Activated CD4-positive, alpha-beta T cell treated with anti-CD3 and anti-CD28 coated beads, Interleukin-2, amount 10 ng/mL, durations not matched to agents 7 days and 5 days (primary cell): ENCODE data around the gene WDR43. TPM values are rescaled to one million over a fixed set of nuclear protein-coding genes. Genes with fewer than 3 reads are reported as not detected.

Experiments used
- CTCF ChIA-PET: fragments of 350-600 bp; sonication (Branson Sonifier 250); formaldehyde crosslinking; loops from one replicate; lab custom pipeline; 2021; ENCODE audit warnings: antibody characterized with exemption; lab: Charles Lee
- POLR2A ChIA-PET: fragments of 350-600 bp; sonication (Branson Sonifier 250); formaldehyde crosslinking; loops from one replicate; lab custom pipeline; 2021; ENCODE audit warnings: antibody characterized with exemption; lab: Charles Lee
- DNase-seq: peaks from one replicate; pipeline ENCODE4 v3.0.0-alpha.2; 2020
- H3K27ac Mint-ChIP-seq: one replicate; pipeline ENCODE4 v1.8.0; 2021; ENCODE audit warnings: mild to moderate bottlenecking, moderate library complexity, mixed read lengths
- H3K27me3 Mint-ChIP-seq: one replicate; pipeline ENCODE4 v1.8.0; 2021; ENCODE audit warnings: mixed read lengths
- H3K36me3 Mint-ChIP-seq: one replicate; pipeline ENCODE4 v1.8.0; 2021; ENCODE audit warnings: low read depth, mixed read lengths
- H3K4me1 Mint-ChIP-seq: one replicate; pipeline ENCODE4 v1.8.0; 2021; ENCODE audit warnings: mixed read lengths
- H3K4me3 Mint-ChIP-seq: one replicate; pipeline ENCODE4 v1.8.0; 2021; ENCODE audit warnings: mild to moderate bottlenecking, moderate library complexity, mixed read lengths
- H3K9me3 Mint-ChIP-seq: one replicate; pipeline ENCODE4 v1.8.0; 2021; ENCODE audit warnings: mixed read lengths
- total RNA-seq, 2 experiments: library from RNA; stranded (reverse); gene quantifications; one replicate each; pipeline ENCODE4 v1.2.3, GENCODE V29; 2021

WDR43 gene, protein sequence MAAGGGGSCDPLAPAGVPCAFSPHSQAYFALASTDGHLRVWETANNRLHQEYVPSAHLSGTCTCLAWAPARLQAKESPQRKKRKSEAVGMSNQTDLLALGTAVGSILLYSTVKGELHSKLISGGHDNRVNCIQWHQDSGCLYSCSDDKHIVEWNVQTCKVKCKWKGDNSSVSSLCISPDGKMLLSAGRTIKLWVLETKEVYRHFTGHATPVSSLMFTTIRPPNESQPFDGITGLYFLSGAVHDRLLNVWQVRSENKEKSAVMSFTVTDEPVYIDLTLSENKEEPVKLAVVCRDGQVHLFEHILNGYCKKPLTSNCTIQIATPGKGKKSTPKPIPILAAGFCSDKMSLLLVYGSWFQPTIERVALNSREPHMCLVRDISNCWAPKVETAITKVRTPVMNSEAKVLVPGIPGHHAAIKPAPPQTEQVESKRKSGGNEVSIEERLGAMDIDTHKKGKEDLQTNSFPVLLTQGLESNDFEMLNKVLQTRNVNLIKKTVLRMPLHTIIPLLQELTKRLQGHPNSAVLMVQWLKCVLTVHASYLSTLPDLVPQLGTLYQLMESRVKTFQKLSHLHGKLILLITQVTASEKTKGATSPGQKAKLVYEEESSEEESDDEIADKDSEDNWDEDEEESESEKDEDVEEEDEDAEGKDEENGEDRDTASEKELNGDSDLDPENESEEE
- 10 to 100 TPM; 52.9 to 74.6 TPM for total RNA-seq

DNA sequence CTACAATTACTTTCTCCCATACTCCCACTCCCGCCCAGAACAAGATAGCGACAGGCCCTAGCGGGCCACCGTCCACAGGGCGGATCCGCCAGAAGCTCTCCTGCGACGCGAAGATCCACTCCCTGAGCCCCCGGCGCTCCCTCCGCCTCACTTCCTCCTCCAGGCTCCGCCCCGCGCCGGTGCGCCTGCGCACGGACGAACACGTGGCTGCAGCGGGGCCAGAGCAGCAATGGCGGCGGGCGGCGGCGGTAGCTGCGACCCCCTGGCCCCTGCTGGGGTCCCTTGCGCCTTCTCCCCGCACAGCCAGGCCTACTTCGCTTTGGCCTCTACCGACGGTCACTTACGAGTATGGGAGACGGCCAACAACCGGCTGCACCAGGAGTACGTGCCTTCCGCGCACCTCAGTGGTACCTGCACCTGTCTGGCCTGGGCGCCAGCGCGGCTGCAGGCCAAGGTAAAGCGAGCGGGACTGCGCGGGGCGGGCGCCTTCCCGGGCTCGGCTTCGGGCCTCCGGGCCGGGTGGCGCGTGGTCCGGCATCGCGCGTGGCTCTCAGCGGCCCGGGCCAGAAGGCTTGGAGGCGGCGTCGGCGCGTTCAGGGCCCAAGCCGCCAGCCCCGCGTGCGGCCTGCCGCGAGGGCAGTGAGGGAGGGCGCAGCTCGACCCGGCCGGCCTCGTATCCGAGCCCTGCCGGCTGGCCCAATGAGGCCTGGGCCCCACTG, at the start of gene WDR43:
Gene WDR43, plus strand, starts transcription at position 198 of the 719 bp plus-strand sequence. Its CDS starts 32 bp downstream, at position 230.
- Mint-ChIP-seq H3K4me3 (peak within 1 kb of the TSS; percentile 86), H3K9me3 (no peaks in the 10 kb centered on the region), H3K4me1 (peaks cover 40% of the 10 kb centered on the region), H3K27me3 (no peaks in the 10 kb centered on the region), H3K36me3 (peaks cover 7% of the 10 kb centered on the region), H3K27ac (peak within 1 kb of the TSS; percentile 90)
- CTCF ChIA-PET = interaction anchor here (1.2 kb wide), 2 partner anchors 16 to 143 kb away, joined by 3 to 4 read pairs; partner anchors contain the start of gene PPP1CB
- DNase-seq = peak; percentile 98
- POLR2A ChIA-PET = no interaction called here

DNA sequence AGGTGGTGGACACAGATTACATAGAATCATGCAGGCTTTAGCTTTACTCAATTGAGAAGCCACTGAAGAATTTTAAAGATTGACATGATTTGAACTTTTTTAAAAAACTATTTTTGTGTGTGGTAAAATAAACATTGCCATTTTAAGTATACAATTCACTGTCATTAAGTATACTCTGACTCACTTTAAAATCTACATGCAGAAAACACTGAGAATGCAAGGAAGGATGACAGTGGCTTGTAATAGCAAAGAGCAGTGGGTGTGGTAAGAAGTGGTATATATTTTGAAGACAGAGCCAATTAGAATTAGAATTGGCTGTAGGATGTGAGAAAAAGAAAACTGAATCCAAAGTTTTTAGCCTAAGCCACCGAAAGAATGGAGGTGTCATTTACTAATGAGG, 39.3 kb upstream of the WDR43 start:
- Mint-ChIP-seq H3K27ac (no peak overlapping the region), H3K4me3 (no peak overlapping the region), H3K9me3 (no peaks in the 10 kb centered on the region), H3K36me3 (peaks cover 8% of the 10 kb centered on the region), H3K4me1 (peaks cover under 1% of the 10 kb centered on the region), H3K27me3 (no peaks in the 10 kb centered on the region)
- DNase-seq = no peak
- CTCF ChIA-PET = no interaction called here
- POLR2A ChIA-PET = no interaction called here

- CTCF ChIA-PET = no interaction called here
- Mint-ChIP-seq H3K27ac (no peak overlapping the region), H3K27me3 (no peaks in the 10 kb centered on the region), H3K9me3 (no peaks in the 10 kb centered on the region), H3K36me3 (peaks cover 16% of the 10 kb centered on the region), H3K4me3 (no peak overlapping the region), H3K4me1 (peaks cover 3% of the 10 kb centered on the region)
- POLR2A ChIA-PET = no interaction called here
- DNase-seq = no peak
These were observed 38.5 kb upstream of the WDR43 start for GRCh38 chr2:28855977-28856376.

DNA sequence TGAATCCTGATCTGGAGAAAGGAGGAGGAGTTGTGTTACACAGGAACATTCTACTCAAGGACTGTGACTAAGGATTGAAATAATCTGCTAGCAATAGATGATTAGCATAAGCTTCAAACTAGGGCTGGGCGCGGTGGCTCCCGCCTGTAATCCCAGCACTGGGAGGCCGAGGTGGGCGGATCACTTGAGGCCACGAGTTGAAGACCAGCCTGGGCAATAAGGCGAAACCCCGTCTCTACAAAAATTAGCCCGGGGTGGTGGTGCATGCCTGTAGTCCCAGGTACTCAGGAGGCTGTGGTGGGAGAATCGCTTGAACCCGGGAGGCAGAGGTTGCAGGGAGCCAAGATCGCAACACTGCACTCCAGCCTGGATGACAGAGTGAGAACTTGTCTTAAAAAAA, 25.9 kb upstream of the WDR43 start:
- H3K27ac Mint-ChIP-seq = peak overlapping the region; percentile 25
- H3K9me3 Mint-ChIP-seq = no peaks in the 10 kb centered on the region
- peaks cover 17% of the 10 kb centered on the region for H3K36me3 Mint-ChIP-seq

DNA sequence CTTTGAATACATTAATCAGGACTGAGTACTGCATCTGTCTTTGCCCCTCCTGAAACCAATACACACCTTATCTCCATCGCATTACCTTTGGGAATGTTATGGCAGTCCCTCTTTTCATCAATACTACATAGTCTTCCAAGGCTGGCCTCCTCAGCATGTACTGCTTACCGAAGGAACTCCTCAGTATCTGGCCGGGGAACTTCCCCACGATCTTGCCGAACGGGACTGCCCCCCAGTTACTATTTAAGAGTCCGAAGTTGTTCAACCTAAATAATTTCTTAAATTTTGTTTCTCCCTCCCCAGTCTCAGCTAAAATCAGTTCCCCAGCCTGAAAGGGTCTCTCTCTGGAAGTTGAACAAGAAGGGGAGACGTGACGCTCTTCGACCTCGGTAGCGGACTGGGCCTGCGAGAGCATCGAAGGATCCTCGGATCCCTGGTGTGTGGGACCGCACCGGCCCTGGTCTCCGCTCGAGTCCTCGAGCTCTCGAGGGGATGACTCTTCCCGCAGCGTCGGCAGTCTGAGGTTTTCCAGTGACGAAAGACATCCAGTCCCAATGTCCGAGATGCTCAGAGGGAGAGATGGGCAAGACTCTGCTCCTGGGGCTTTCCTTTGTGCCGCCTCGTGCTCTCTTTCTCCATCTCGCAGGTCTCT, 24.8 kb upstream of the WDR43 start:
- Mint-ChIP-seq H3K4me1 (peaks cover 39% of the 10 kb centered on the region), H3K27ac (peak overlapping the region; percentile 99), H3K9me3 (no peaks in the 10 kb centered on the region), H3K36me3 (peaks cover 14% of the 10 kb centered on the region), H3K27me3 (peaks cover under 1% of the 10 kb centered on the region), H3K4me3 (peak overlapping the region; percentile 96)
- ChIA-PET CTCF (interaction anchor here (1.0 to 1.7 kb wide), 2 partner anchors 23 to 302 kb away, joined by 3 to 9 read pairs; no protein-coding TSS in a partner anchor), POLR2A (interaction anchor here (0.6 kb wide), 1 partner anchor 143 kb away, joined by 3 read pairs; no protein-coding TSS in a partner anchor)
- no peak for DNase-seq

More for the DNA sequence above, 25.9 kb upstream of the WDR43 start:
- CTCF ChIA-PET = no interaction called here
- Mint-ChIP-seq H3K4me3 (peak overlapping the region; percentile 96), H3K4me1 (peaks cover 46% of the 10 kb centered on the region), H3K27me3 (no peaks in the 10 kb centered on the region)
- POLR2A ChIA-PET = no interaction called here
- no peak for DNase-seq

GRCh38 chr2:28870146-28870891, 24.1 kb upstream of the WDR43 start, which contains the start of gene TRMT61B:
TRMT61B (minus strand) TSS chr2:28870309; CDS start chr2:28870277, 32 bp downstream.
- Mint-ChIP-seq H3K4me1 (peaks cover 34% of the 10 kb centered on the region), H3K4me3 (peak within 1 kb of the TSS; percentile 96), H3K27me3 (peaks cover 6% of the 10 kb centered on the region), H3K27ac (peak within 1 kb of the TSS; percentile 99), H3K36me3 (peaks cover 11% of the 10 kb centered on the region), H3K9me3 (no peaks in the 10 kb centered on the region)
- ChIA-PET POLR2A (interaction anchor here (0.6 kb wide), 1 partner anchor 144 kb away, joined by 3 read pairs; no protein-coding TSS in a partner anchor), CTCF (interaction anchor here (1.0 to 1.7 kb wide), 2 partner anchors 22 to 303 kb away, joined by 3 to 9 read pairs; no protein-coding TSS in a partner anchor)
- peak; percentile 96 for DNase-seq

- H3K27me3 Mint-ChIP-seq = peaks cover 17% of the 10 kb centered on the region
These were observed 22.8 kb upstream of the WDR43 start for GRCh38 chr2:28871620-28872019.

GRCh38 chr2:28880193-28880592, 14.3 kb upstream of the WDR43 start:
- peaks cover 27% of the 10 kb centered on the region for H3K27me3 Mint-ChIP-seq
- H3K4me1 Mint-ChIP-seq = no peaks in the 10 kb centered on the region
- H3K36me3 Mint-ChIP-seq = no peaks in the 10 kb centered on the region
- no peaks in the 10 kb centered on the region for H3K9me3 Mint-ChIP-seq
- CTCF ChIA-PET = no interaction called here
- H3K4me3 Mint-ChIP-seq = no peak overlapping the region
- POLR2A ChIA-PET = no interaction called here
- DNase-seq = no peak
- no peak overlapping the region for H3K27ac Mint-ChIP-seq

More at GRCh38 chr2:28871620-28872019, 22.8 kb upstream of the WDR43 start:
- peak overlapping the region; percentile 96 for H3K4me3 Mint-ChIP-seq
- peaks cover 28% of the 10 kb centered on the region for H3K4me1 Mint-ChIP-seq
- no peak for DNase-seq
- H3K9me3 Mint-ChIP-seq = no peaks in the 10 kb centered on the region
- peaks cover 8% of the 10 kb centered on the region for H3K36me3 Mint-ChIP-seq
- ChIA-PET CTCF (no interaction called here), POLR2A (no interaction called here)
- H3K27ac Mint-ChIP-seq = peak overlapping the region; percentile 99

GRCh38 chr2:28893488-28893887, 979 bp upstream of the WDR43 start:
- Mint-ChIP-seq H3K4me3 (peak overlapping the region; percentile 79), H3K27ac (no peak overlapping the region), H3K9me3 (no peaks in the 10 kb centered on the region), H3K4me1 (peaks cover 30% of the 10 kb centered on the region), H3K36me3 (peaks cover 7% of the 10 kb centered on the region), H3K27me3 (peaks cover 4% of the 10 kb centered on the region)
- ChIA-PET POLR2A (no interaction called here), CTCF (interaction anchor here (1.2 to 2.1 kb wide), 3 partner anchors 11 to 34 kb away, joined by 3 to 11 read pairs (median 3); no protein-coding TSS in a partner anchor)
- DNase-seq = no peak

DNA sequence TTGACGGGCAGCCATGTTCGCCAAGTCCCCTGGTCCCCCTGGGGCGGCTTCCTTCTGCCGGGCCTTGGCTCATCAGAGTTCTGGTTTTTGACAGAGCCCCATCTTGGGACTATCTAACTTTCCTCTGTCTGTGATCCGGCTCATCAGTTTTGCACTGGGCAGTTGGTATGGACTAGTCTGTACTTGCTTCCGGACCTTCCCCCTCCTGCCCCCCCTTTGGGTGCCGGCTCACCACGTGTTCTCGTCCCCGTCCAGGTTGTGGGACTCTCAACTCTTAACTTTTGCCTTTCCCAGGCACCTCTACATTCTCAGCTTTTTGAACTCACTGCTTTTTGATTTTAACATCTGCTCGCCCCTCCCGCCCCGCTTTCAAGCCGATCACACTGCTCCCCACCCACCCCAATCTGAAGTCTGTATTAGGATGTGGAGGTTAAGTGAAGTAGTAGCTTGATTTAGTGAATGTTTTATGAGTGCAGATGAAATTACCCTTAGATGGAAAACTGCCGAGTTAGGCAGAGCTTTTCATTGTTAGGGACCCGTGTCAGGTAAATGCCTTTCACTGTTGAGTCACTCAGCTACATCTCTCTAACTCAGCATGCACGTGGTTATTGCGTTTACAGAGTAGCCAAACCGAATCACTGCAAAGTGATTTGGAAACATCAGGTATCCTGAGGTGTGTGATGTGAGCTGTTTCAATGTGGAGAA, 874 bp downstream of the WDR43 start:
- peak; percentile 50 for DNase-seq
- POLR2A ChIA-PET = no interaction called here

GRCh38 chr2:28896906-28897305, 2.4 kb downstream of the WDR43 start:
- POLR2A ChIA-PET = interaction anchor here (0.9 kb wide), 1 partner anchor 20 kb away, joined by 8 read pairs; no protein-coding TSS in a partner anchor
- H3K4me3 Mint-ChIP-seq = peak overlapping the region; percentile 86
- no peaks in the 10 kb centered on the region for H3K27me3 Mint-ChIP-seq
- DNase-seq = no peak
- H3K27ac Mint-ChIP-seq = no peak overlapping the region
- H3K4me1 Mint-ChIP-seq = peaks cover 54% of the 10 kb centered on the region
- no peaks in the 10 kb centered on the region for H3K9me3 Mint-ChIP-seq
- CTCF ChIA-PET = interaction anchor here (0.8 to 1.5 kb wide), 3 partner anchors 88 to 302 kb away, joined by 3 to 4 read pairs (median 3); partner anchors contain the start of gene PPP1CB
- peaks cover 13% of the 10 kb centered on the region for H3K36me3 Mint-ChIP-seq

More for the DNA sequence above, 874 bp downstream of the WDR43 start:
- H3K36me3 Mint-ChIP-seq = peaks cover 7% of the 10 kb centered on the region
- no peaks in the 10 kb centered on the region for H3K27me3 Mint-ChIP-seq
- H3K4me3 Mint-ChIP-seq = peak overlapping the region; percentile 86
- H3K9me3 Mint-ChIP-seq = no peaks in the 10 kb centered on the region
- peaks cover 43% of the 10 kb centered on the region for H3K4me1 Mint-ChIP-seq
- H3K27ac Mint-ChIP-seq = peak overlapping the region; percentile 87
- CTCF ChIA-PET = interaction anchor here (0.6 to 1.5 kb wide), 3 partner anchors 144 to 358 kb away, joined by 3 to 4 read pairs (median 4); partner anchors contain the start of gene PPP1CB
